ENCODE data around the gene MAGEB1. TPM values are rescaled to one million over a fixed set of nuclear protein-coding genes. Genes with fewer than 3 reads are reported as not detected.

Gene MAGEB1
- total and polyA plus RNA-seq, 4 experiments from 2014 or later, result not detected

GRCh38 chrX:30296408-30297254, 49.7 kb downstream of the MAGEB1 start:
- no peak overlapping the region for H3K4me3 Mint-ChIP-seq
- H3K36me3 Mint-ChIP-seq, result no peaks in the 10 kb centered on the region
- peaks cover 0 to 7% (median 0%) of the 10 kb centered on the region in 8 donors for H3K9me3 Mint-ChIP-seq
- H3K27me3 ChIP-seq (ENCODE audit: insufficient read depth, low read length), result no peaks in the 10 kb centered on the region
- no peak overlapping the region for H3K4me3 ChIP-seq (ENCODE audit: low read length in 2 of 2)
- peaks cover 0 to 1% of the 10 kb centered on the region in 2 donors for H3K27me3 Mint-ChIP-seq
- ChIA-PET CTCF (ENCODE audit: partially characterized antibody) (no interaction called here), POLR2A (ENCODE audit: partially characterized antibody) (no interaction called here)
- no peaks in the 10 kb centered on the region for H3K9me3 ChIP-seq (ENCODE audit: control insufficient read depth in 1 of 2, low read length in 2 of 2)
- intact Hi-C loops (cut with micrococcal nuclease), result no loop called here
- H3K27ac Mint-ChIP-seq, result no peak overlapping the region
- H3K4me1 ChIP-seq (ENCODE audit: insufficient read depth, low read length), result no peaks in the 10 kb centered on the region
- H3K27ac ChIP-seq (ENCODE audit: low read depth, low read length), result no peak overlapping the region
- H3K36me3 ChIP-seq (ENCODE audit: insufficient read depth, low read length), result no peaks in the 10 kb centered on the region
- H3K4me1 Mint-ChIP-seq, result no peaks in the 10 kb centered on the region
- DNase-seq, result no peak

GRCh38 chrX:30301208-30301607, 54.3 kb downstream of the MAGEB1 start:
- Mint-ChIP-seq H3K9me3 (no peaks in the 10 kb centered on the region), H3K27me3 (peaks cover 0 to 3% of the 10 kb centered on the region in 2 donors), H3K4me1 (no peaks in the 10 kb centered on the region), H3K4me3 (no peak overlapping the region), H3K27ac (no peak overlapping the region), H3K36me3 (no peaks in the 10 kb centered on the region)
- DNase-seq, result no peak
- Histone ChIP-seq H3K27ac (ENCODE audit: low read depth, low read length) (no peak overlapping the region), H3K4me3 (ENCODE audit: low read length in 2 of 2) (no peak overlapping the region), H3K27me3 (ENCODE audit: insufficient read depth, low read length) (no peaks in the 10 kb centered on the region), H3K4me1 (ENCODE audit: insufficient read depth, low read length) (no peaks in the 10 kb centered on the region), H3K36me3 (ENCODE audit: insufficient read depth, low read length) (no peaks in the 10 kb centered on the region), H3K9me3 (ENCODE audit: control insufficient read depth in 1 of 2, low read length in 2 of 2) (no peaks in the 10 kb centered on the region)
- POLR2A ChIA-PET (ENCODE audit: partially characterized antibody), result no interaction called here
- CTCF ChIA-PET (ENCODE audit: partially characterized antibody), result no interaction called here
- intact Hi-C loops (cut with micrococcal nuclease), result no loop called here

Other genes starting within 250 kb of the MAGEB1 start
- gene MAGEB2, start 31.6 kb upstream of the MAGEB1 start, total RNA-seq, result not detected
- not detected for gene MAGEB2, start 31.6 kb upstream of the MAGEB1 start, polyA plus RNA-seq
- gene MAGEB3, start 16.5 kb upstream of the MAGEB1 start, total RNA-seq, result not detected
- not detected for gene MAGEB3, start 16.5 kb upstream of the MAGEB1 start, polyA plus RNA-seq
- not detected for gene MAGEB4, start 5.1 kb upstream of the MAGEB1 start, total RNA-seq
- gene MAGEB4, start 5.1 kb upstream of the MAGEB1 start, polyA plus RNA-seq, result not detected
- gene NR0B1, start 62.2 kb downstream of the MAGEB1 start, total RNA-seq, result not detected
- gene NR0B1, start 62.2 kb downstream of the MAGEB1 start, polyA plus RNA-seq, result not detected

All from CD4-positive, alpha-beta memory T cell (primary cell).